ENCODE measurements around the gene NFASC.

NFASC gene

DNA sequence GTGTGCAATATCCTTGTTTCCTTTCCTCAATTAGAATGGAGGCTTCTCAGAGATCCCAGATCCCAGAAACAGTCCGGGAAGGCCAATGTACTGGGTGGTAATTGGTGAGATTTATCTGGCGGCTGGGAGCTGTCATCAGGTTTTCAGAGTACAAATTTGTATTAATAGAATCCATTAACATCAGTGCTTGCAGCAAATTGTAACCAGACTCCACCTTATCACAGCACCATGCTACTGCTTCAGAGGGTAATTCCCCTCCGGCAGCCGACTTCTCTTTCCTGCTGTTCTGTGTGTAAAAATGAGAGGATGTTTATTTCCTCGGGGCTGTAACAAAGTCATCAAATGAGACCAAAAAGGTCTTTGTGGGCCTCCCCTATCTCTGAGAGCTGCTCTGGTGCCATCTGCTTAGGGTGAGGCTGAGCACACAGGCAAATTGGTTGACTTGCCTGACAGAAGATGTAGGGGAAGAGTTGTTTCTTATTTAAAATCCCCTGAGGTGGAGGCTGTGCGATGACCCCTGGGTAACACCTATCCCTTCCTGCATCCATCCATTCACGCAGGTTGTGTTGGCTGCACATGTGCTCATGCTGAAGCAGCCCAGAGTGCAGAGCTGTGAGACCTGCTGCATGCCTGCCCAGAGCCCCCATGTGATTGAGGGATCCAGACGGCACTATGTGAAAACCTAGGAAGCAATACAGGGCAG lies 19.2 kb downstream of the NFASC start:
- DNase-seq (no peak), ATAC-seq (no peak)

DNA sequence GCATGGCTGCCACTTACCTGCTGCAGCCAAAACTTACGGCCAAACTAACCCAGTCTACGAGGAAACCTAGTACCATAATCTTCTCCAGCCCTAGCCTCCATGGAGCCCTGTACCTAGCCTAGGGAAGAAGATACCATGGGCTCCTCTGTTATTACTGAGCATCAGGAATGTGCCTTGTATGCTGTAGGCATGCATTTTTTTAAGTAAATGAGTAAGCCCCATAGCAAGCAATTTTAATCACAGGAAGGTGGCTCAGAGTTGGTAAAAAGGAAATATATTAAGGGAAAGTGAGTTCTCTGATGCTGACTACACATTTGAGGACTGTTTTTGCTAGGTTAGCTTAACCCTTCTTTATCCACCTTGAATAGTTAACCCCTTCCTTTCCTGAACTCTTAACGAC lies 21.2 kb downstream of the NFASC start:
- DNase-seq (no peak), ATAC-seq (no peak)

DNA sequence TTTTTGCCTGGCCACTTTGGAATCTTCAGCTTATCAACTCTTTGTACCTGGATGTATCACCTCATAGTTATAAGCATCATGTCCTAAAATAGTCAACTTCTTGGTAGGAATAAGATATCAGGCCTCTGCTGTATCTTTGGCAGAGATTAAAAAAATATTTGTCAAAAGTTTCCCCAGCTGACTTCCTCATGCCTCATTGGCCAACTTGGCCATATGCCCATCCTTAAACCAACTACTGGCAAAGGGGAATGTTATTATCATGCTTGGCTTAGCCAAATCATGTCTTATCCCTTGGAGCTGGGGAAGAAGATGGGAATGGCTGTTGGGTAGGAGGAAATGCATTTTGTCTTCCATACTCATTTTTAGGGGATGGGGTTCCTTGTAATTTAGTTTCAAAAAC lies 23.4 kb downstream of the NFASC start:
- ATAC-seq (no peak), DNase-seq (no peak)

DNA sequence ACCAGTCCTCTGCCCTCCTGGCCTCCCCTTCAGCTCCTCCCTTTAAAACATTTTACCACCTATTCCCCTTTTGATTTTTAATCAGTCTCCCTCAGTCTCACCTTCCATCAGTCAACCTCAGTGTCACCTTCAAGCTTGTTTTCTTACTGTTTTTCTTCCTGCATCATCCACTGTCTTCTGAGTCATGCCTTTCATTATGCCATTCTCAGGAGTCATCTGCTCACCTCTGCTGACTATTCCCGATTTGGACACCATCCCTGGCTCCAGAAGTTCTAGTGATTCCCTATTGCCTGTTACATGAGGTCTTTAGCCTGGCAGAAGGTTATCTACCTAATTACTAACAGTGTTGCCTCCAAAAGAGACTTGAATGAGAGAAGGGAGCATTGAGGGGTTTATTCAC lies 23.9 kb downstream of the NFASC start:
- ATAC-seq (no peak), DNase-seq (no peak)

DNA sequence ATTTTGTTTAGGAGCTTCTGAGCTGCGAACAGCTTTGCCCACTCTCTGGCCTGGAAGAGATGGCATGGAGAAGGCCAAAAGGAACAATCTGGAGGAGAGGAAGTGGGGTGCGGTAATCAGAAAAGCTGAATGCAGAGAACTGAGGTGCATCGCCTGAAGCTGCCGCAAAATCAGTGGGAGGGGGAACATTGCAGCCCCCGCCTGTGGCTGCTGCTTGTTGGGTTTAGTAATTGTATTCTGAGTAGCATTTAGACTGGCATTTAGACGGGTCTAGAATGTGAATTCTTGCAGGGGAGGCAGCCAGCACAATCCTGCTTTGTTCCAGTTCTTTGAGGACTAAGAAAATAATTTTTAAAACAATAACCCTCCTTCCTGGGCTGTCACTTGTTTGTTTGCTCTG lies 25.4 kb downstream of the NFASC start:
- ATAC-seq (no peak), DNase-seq (no peak)

DNA sequence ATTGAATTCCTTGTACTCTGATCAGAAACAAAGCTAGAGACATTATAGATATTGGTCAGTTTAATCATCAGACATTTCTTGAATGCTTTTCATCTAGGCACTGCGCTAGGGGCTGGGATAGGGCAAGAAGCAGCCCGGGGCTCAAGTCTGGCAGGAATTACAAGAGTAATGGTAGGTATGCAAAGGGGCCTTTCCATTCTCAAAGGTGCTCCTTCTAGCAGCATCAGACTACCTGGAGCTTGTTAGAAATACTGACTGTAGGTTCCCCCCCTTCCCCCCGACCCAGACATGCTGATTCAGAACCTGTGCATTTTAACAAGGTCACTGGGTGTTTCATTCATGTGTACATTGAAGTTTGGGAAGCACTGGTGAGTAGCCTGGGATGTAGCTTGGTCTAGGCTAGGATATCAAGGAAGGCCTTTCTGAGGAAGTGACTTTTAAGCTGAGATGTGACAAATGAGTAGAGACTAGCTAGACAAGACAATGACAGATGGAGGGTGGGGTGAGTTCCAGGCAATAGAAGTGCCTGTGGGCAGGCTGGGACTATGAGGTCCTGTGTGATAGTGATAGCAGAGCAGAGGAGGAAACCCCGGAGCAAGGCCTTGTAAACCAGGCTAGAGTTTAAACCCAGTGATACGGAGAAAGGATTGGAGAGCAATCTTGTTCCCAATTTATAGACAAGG lies 26.3 kb downstream of the NFASC start:
- no peak for DNase-seq
- no peak for ATAC-seq

DNA sequence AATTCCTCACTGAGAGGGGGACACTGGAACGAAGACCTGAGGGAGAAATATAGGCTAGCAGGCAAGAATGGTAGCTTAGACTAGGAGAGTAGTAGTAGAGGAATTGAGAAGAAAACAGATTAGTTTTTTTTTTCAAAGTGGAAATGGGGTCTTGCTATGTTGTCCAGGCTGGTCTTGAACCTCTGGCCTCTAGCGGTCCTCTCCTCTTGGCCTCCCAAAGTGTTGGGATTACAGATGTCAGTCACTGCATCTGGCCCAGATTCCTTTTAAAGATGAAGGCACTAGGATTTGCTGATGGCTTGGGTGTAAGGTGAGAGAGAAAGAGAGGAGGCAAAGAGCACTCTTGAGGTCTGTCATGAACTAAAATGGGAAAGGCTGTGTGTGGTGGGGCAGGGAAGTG lies 30.1 kb downstream of the NFASC start:
- DNase-seq (no peak), ATAC-seq (no peak)

DNA sequence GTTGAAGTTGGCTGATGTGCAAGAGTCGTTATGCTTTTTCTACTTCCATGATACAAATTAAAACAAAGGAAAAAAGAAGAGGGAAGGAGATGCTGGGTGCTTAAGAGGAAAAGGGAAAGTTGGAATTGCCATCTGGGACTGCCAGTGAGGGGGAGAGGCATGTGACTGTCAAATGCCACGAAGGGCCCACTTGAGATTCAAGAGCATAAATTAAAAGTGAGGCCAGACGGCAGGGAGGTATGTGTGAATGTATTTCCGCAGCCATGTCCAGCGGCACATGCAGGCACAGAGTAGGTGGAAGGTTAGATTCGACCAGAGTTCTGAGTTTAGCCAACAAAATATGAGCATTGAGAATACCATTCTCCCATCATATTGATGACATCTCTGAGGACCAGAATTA lies 32.0 kb downstream of the NFASC start:
- DNase-seq (no peak), ATAC-seq (no peak)

DNA sequence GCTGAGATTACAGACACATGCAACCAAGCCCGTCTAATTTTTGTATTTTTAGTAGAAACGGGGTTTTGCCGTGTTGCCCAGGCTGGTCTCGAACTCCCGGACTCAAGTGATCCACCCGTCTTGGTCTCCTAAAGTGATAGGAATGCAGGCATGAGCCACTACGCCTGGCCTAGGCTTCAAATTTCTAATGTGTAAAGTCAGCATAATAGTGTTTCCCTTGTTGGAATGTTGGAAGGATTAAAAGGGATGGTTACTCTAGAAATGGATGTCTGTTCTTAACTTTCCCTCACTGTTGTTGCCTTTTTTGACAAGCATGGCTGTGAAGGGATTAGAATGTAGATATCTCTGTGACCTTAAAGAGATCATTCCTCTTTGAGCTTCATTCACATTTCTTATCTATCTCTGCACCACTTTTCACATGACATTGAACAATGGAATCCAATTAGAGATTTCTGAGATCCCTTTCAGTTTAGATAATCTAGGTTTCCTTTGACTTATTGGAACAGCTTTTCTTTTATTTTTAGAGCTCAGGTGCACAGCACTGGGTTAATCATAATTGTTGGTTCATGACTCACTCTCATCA lies 33.7 kb downstream of the NFASC start:
- ATAC-seq (no peak), DNase-seq (no peak)

DNA sequence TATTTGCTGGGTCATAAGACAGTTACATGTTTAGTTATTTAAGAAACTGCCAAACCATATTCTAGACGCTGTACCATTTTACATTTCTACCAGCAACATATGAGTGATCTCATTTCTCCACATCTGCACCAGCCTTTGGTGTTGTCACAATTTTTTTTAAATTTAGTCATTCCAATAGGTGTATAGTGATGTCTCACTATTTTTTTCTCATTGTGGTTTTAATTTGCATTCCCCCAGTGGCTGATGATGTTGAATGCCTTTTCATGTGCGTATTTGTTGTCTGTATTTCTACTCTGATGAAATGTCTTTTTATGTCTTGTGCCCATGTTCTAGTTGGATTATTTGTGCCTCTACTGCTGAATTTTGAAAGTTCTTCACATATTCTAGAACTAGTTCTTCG lies 38.4 kb downstream of the NFASC start:
- ATAC-seq = no peak
- DNase-seq = no peak

DNA sequence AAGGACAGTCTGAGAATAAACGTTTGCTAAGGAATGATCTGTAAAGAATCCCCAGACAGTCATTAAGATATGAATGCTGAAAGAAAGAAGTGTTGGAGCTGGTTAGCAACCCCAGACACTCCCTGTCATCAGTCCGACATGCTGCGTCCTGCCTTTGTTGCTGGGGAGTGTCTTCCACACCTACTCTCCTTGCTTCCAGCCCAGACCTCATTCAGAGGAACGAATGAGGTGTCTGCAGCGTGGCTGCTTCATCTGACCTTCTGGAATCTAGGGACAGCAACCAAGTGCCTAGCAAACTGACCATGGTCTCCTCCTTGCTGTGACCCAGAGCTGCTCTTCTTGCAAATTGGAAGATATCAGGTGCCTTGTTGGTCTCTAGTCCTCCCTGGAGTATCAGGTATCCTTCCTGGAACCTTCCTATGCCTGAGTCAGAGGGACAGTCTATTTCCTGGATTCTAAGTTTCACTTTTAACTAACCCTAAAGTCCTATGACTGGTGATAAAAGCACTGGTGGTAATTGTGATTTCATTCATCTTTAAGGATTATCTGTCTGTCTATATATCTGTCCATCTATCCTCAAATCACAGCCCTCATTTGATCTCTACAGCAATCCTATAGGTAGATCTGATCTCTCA lies 45.3 kb downstream of the NFASC start:
- DNase-seq (no peak), ATAC-seq (no peak)

DNA sequence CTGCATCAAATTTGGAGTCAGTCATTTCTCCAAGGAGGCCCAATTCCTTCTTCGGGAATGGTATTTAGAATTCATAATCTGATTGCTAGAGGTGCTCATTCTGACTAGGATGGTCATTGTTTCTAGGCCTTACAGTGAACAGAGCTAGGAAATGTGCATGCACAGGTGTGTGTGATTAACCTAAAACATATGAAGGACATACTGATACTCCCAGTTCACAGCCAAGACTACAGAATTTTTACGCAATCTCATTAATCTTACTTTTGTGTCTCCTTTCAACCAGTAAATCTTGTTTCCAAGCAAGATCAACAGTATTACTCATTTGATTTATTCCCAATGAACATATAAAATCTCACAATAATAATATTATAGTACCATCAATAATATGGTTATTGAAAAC lies 47.1 kb downstream of the NFASC start:
- ATAC-seq = no peak

DNA sequence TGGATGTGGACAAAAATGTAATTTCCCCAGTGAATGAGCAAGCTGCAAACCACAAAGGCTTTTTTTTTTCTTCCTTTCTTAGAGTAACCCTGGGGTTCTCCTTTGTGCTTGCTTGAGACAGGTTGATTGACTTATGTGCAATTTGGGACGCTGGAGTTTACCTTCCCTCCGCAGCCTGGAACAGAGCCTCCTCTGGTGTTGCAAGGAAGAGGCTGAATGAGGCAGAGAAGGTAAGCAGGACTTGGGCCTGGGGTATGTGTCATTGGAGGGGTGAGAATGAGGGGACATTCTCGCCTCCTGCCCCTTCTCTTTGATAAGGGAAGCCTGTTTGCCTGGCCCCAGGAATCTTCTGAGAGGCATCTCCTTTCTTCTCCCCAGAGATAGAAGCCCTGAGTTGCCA lies 49.8 kb downstream of the NFASC start:
- DNase-seq (no peak), ATAC-seq (no peak)

More for the DNA sequence above, 47.1 kb downstream of the NFASC start:
- no peak for DNase-seq

DNA sequence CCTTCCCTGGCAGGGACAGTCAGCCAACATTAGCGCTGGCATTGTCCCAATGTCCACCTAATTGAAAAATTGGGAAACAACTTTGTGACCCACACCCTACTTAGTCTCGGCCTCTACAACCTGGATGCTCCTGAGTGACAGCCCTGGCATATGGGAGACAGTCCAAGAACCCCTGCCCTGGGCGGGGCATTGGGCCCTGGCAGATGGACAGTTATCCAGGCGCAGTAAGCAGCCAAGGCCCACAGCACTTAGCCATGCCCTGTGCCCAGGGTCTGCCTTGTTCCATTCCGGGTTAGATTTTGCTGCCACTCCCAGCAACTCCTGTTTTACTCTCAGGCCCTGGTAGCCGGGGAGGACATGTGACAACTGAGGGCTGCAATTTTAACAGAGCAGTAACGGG lies 50.3 kb downstream of the NFASC start:
- no peak for DNase-seq
- no peak for ATAC-seq

DNA sequence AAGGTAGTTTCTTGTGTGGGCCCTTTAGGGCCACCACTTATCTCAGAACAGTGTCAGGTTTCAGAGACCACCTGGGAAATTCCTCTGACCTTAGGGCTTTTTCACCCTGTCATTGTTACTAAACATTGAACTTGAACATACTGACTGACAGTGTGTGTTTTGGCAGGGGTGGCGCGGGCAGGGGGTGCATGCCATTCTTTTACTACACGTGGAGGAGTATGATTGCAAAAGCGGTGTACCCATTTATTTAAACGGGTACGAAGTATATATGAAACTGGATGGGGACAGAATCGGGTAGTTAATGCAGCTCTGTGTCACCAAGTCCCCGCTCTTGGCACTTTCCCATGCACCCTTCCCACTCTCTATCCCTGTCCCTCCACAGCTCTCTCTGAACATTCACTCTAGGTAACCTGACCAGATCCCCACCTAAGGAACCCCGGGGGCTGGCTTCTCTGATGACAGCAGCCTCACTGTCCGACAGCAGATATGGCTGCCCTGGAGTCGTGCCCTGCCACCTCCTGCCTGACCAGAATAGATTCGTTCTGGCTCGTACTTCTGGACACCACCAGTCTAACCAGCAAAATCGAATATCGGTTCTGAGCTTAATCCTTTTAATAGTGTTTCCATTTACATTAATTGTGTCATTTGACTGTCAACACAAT lies 51.3 kb downstream of the NFASC start:
- ATAC-seq = no peak
- no peak for DNase-seq

DNA sequence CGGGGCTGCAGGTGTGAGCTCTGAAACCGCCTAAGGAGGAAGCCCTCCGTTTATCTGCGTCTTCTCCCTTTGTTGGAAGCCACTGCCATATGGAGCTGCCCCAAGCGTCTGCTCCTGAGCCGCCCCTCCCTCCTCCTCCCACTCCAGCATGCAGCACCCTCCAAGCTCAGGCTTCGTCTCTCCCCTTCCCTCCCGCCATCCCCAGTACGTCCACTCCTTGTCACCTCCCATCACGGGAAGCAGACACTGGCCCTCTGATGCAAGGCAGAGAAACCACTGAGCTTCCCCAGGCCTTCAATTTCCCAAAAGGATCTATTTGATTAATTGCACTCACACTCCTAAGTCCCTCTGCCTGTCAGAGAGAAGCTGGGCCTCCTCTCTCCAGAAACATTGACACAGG lies 52.5 kb downstream of the NFASC start:
- no peak for DNase-seq

DNA sequence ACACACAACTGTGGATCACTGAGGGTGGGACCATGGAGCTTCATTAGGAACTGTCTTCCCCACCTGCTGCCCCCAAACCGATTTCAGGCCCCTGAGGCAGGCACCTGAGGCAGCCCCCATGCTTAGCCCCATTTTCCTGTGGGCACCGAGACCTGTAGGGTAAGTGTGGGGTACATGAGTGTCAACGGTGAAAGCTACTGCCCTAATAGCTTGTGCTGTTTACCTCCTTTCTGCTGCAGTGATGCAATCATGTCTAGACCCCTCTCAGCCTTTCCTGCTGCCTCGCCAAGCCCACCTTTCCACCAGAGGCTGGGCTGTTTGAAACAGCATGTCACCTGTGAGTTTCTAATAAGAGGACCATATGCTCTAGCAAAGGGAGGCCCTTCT lies 53.0 kb downstream of the NFASC start:
- DNase-seq (no peak), ATAC-seq (no peak)

More for the DNA sequence above, 52.5 kb downstream of the NFASC start:
- no peak for ATAC-seq

DNA sequence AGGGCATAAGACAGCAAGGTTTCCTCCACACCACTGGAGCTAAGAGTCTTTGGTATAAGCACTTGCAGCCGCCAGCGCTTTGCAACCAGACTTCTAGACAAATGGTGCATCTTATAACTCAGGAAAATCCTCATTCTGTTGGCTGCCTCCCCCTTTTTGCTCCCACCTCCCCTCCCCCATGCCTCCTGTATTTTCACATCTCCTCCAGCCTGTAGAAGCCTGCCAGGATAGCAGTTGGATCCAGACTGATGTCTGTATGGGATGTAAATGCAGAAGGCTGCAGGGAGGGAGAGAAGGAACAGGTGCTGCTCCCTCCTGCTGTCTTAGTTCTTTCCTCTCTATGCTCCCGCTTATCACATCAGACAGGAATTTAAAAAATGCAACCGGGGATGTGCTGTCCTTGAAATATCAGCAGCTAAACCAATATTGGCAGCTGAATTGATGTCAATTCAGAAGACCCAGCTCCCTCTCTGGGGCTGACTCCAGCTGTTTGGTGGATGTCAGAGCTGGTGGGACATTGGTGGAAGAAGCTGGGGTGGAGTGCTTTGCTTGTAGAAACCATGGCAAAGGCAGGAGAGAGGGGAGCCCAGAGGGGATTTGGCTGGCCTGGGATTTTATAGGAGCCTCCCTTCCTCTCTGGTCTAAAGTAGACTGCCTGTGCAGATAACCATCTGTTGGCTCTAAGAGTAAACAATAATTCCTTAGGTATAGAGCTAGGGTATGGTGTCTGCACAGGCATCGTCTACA lies 53.5 kb downstream of the NFASC start:
- DNase-seq = no peak
- no peak for ATAC-seq

DNA sequence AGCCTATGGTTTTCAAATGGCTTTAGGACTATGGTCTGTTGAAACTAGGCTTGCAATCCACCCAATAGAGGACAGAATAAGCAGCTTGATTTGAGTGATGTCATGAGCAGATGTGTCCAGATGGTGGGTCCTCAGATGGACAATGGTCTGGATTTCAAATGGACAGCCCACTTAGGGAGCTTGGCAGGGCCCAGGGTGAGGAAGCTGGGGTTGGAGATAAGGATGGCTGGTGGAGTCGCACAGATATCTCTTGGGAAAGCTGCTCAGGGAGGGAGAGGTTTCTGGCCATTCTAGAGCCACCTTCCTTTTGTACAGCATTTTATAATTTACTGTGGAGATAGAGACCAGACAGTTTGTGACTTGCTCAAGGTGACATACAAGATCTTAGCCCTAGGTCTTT lies 55.0 kb downstream of the NFASC start:
- ATAC-seq (no peak), DNase-seq (no peak)

DNA sequence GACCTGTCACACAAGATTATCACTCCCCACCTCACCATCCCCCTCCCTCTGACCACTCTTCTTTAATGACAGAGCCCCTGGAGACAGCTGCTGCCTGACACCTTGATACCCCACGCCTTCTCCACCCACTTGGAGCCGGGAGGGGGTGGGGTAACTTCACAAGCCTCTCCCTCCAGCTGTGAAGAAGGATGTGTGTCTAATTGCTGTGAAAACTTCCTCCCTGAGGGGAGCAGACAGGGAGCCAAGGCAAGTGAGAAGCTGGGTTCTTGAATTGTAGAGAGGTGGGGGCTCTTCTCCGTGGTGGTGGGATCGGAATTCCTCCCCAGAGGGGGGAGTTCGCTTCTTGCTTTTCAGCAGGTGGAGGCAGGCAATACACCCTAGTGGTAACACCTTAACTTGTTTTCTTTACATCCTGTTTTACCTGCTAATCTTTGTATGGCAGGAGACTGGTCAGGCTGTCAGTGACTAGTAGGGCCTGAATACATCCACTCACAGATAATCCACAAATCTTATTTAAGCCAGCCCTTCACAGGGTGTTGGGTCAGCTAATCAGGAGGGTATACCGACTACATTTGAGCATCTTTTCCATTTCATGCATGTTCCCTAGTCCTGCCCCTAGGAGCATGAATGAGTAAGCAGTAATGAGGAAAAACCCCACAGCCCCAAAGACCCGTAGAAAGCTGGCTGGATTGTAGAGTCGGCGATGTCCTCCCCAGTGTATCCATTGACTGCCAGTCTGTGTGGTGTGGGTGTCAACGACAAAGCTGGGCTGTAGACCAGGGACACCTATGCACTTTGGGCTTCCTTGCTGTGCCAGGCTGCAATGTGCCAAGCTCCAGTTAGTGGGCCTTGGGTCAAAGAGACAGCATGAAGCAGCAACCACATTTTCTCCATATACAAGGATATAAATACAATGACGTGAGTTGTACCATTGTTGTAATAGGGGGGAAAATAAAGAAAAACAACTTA lies 57.3 kb downstream of the NFASC start:
- ATAC-seq (no peak), DNase-seq (no peak)

Data from stimulated activated naive CD8-positive, alpha-beta T cell treated with anti-CD3 and anti-CD28 coated beads, Interleukin-15, Interleukin-2, amounts not matched to agents 100 U/mL and 50 U/mL, for 24 hours (primary cell).